Activated CD4-positive, CD25-positive, alpha-beta regulatory T cell treated with anti-CD3 and anti-CD28 coated beads, Interleukin-2, amount 50 U/mL, for 24 hours (primary cell): ENCODE results near the gene ISLR.

Experiments used
- ATAC-seq, 2 donors: fragments of 150-1000 bp; cut with Tn5 transposase; one replicate each; pipeline ENCODE4 v1.10.0; 2021; ENCODE audit warnings: mild to moderate bottlenecking in 1 of 2, moderate library complexity in 1 of 2

ISLR gene

DNA sequence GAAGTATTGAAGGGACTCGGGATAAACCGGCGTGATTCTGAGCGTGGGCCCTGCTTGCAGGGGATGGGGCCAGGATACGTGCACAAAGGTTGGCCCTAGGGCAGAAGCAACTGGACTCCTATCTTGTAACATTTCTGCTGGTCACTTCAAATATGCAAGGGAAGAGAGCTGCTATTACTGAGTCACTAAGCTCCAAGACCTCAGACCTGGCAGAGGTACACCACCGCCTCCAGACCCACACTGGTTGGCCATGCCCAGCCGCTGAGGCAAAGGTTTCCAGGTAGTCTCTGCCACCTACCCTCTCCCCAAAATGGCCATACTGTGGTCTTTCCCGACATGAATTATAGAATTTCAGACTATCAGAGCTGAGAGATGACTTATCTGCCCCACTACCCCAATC, 42.4 kb downstream of the ISLR start:
- ATAC-seq, result no peak

DNA sequence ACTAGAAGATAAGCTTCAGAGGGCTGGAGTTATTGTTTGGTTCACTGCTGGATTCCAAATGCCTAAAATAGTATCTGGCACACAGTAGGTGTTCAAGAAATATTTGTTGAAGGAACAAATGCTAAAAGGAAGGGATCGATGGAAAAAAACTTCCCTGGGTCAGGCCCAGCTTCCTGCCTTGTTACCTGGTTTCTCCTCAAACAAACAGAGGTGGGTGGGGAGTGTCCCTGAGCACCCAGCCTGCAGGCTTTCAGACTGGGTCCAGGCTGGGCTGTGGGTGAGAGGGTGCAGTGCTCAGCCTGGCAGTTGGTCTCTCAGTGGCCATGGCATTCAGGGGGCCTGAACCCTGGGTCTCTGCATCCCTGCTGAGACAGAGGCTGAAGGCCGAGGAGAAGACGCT, 43.4 kb downstream of the ISLR start:
- ATAC-seq, result no peak

DNA sequence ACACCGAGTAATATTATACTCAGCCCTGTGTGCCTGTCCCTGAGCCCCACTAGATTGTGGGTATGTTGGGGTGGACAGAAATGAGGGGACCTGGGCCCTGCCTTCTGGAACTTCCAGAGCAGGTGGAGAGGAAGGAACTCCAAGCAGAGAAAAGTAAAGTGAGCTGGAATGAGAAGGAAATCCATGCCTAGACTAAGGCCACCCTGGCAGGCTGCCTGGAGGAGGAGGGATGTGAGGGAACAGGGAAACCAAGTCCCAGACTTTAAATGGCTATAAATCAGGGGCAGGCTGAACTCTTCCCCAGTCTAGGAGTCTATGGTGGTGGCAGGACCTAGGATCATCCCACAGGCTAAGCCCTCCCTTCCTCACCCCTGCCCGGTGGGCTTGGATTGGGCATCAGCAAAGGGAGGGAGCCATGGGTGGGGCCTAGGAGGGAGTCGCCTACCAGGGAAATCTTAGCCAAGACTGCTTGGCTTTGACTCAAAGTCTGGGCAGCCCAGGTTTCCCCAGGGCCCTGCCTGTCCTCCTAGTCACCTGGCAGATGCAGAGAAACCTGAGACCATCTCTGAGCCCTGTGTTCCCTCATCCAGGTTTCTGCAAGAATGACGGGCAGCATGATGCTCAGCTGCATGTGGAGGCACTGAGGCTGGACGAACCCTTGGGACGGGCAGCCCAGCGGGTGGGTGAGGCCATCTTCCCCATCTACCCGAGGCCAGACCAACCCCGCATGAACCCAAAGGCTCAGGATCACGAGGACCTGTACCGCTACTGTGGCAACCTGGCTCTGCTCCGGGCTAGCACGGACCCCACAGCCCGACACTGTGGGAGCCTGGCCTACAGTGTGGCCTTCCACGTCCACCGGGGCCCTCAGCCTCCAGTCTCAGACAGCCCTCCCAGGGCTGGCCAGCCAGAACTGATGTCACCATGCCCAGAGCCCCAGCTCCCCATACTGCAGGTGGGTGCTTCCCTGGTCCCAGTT, 44.7 kb downstream of the ISLR start:
- ATAC-seq, result no peak

DNA sequence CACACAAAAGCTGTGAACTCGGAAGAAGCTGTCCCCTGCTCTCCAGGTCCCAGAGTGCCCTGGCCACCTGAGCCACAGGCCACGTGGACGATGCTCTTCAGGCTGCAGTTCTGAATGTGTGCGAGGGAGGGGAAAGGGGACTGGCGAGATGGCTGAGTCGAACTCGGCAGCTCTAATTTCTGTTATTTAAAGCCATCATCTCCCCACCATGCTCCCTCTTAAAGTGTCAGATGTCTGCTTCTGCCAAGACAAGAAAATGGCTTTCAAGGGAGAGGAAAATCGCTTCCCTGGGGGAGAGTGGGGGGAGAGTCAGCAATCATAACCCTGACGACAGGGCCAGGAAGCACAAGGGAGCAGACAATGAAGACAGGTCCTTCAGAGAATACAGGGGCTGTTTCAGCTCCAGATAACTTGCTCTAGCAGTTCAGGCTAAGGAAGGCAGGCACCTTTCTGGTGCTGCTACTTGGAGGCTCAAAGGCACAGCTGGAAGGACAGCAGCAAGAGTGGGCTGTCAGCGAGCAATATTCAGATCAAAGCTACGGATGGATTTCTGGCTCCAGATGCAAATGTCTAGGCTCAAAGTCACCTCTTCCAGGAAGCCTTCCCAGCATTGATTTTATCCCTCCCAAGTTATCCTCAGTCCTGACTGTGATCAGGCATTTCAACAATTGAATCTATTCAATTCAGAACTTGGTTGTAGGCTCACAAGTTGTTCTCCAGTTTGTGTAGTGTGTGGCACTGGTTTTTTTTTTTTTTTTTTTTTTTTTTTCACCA, 47.2 kb downstream of the ISLR start:
- ATAC-seq, result no peak

DNA sequence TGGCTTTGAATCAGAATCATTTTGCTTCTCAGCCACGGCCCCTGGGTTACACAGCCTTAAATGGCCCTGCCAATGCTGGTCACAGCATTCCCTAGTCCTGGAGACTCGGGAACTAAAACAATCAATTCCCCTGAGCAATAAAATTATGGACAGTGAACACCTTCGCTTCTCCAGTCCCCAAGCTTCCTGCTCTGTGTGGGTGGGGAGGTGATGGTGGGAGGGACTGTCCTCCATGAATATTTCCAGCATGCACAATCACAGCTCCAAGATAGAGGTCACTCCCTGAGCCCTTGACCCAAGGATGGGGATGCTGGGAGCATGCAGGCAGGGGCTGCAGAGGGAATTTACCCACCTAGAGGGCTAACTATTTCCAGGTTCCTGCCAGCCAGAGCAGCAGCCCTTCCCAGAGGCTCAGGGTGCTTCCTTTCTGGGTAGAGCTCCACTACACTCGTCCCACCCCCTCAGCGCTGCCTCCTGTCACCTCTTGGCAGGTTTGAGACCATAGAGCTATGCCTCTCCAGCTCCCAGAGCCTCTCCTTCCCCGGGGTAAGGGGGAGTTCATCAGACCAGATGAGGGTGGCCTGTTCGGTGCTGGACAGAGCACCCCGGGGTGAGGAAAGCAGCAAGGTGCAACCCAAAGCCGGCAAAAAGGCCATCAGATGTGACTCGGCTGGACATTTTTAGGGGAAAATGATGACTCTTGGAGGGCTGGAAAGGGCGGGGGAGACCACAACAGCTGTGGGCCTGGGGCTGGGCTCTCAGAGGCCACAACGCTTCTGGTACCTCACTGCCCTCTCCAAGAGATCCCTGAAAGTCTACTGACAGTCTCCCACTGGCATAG, 48.1 kb downstream of the ISLR start:
- ATAC-seq, result no peak

DNA sequence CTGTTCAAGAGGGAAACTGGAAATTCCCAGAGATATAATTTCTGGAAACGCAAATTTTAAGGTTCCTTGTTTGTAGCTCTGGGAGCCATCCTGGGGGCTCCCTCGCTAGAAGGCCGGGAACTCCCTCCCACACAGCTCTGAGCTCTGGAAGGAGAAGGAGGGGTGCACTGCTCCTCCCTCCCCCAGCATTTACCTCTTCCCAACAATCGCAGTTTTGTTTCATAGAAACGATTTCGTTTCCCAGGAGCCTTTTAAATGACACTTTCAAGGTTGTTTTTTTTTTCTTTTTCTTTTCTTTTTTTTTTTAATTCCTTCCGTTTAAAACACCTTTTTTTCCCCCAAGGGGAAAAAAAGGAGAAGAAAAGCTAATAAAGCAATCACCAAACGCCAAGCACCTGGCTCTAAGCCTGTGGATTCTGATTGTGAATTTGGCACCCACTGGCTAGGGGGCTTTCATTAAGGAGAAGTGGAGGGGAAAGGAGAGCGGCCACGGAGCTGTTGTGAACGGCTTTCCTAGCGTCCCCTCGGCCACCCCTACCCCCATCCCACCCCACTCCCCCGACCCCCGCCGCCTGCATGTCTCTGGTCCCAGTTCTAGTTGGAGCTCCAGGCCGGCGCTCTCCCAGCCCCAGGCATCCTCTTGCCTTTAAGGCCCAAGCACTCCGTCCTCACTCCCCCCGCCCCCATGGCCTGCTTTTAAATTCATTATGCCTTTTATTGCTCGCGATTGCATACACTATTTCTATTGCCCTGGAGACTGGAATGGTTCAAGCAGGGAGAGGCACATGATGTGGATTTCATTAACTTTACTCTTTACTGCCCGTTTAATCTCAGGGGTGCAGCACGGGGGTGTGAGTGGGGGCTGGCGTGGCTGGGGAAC, 49.0 kb downstream of the ISLR start:
- ATAC-seq, result no peak

DNA sequence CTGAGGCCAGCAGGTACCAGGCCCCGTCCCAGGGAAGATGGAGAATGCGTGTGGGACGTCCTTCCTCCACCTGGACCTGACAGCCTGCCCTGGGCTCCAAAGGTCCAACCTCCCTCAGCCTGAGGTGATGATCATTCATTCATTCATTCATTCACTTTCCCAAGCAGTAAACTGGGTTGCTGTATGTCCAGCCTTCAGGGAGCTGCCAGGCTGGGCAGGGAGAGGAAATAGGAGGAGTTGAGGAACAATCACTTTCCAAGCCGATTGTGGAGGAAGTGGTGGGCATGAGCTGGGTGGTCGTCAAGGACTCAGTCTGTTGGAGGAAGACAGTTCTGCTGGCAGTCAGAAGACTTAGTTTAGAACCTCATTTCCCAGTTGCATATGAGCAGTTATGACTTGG, 52.4 kb downstream of the ISLR start:
- ATAC-seq, result no peak
